ENCODE results near the gene RTL10.
"Not testable (repeated sequence)": the region's sequence is repeated elsewhere in the genome, so short reads cannot be mapped to it uniquely, and the experiment has no call there.

The RTL10 gene

DNA sequence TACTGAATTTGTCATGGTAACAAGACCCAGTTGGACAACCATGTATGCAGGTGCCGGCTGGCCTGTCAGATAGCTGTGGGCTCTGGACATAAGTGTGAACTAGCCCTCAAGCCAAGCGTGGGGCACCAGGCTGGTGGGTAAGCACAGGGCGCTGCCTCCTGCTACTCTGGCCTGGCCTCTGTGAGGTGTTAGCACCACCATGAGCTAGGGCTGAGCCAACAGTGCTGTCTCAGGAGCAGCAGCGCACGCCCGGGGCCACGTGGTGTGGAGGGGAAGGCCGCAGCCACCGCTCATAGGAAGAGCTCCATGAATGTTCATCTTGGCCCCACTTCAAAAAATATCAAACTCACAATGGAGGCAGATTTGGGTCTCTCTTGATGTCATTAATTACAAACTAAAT lies 35.3 kb upstream of the RTL10 start:
- DNase-seq (ENCODE audit: low read depth) = no peak

GRCh38 chr22:19888131-19888746 lies 33.6 kb upstream of the RTL10 start:
- no peak for DNase-seq (ENCODE audit: low read depth)

- DNase-seq (ENCODE audit: low read depth) = no peak
Measured at GRCh38 chr22:19887256-19887985, 32.7 kb upstream of the RTL10 start.

DNA sequence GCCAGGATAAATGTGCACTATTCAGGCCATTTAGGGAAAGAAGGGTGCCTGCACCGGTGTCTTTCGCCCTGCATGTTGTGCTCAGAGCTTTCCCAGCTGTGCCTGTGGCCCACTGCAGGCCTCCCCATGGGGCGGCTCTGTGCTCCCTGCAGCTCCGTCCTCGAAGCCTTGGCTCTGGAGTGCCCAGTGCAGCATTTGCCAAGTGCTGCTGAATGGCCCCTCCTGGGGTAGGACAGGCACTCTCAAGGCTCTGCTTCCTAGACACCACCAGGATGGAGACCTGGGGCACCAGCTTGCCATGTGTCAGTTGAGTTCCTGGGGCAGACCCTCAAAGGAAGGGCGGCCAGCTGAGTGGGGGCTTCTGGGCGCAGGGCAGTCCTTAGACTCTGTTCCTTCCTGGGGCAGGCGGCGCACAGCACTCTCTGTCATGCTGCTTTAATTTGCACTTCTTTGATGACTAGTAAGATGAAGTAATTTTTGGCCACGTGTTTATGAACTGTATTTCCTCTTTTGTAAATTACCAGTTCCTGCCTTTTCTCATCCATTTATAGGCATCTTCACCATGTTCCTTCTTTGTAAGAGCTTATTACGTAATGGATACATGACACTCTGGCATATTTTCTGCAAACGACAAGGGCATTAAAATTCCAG lies 32.1 kb upstream of the RTL10 start:
- DNase-seq (ENCODE audit: low read depth) = peak; percentile 90

DNA sequence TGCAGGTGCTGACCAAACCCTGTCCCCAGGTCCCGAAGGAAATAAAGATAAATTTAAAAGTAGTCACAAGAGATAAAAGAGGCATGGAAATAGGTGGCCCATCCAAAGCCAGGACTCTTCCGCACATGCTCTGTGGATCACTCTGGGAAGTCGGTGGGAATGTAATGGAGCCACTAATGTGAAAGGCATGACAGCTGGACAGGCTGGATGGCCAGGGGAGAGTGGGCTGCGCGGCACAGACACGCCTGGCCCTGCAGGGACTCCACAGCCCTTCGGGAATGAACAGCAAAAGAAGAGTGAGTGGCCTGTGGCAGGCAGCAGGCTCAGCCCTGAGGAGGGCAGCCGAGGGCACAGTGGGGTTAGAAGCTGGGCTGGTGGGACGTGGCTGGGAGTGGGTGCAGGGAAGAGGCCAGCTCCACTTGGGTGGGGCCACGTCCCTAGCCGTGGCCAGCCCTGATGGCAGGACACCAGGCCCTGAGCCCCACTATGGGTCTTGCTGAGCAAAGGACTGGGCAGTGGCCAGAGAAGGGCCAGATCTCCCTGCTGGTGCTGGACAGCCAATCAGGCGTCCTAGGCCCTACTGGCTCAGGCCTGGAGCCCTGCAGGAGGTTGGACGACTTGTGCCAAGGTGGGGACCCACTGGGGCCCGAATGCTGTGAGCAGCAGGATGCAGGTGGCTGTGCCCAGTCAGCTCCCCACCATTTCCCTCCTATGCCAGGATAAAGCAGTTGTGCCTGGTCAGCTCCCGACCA lies 31.3 kb upstream of the RTL10 start:
- peak; percentile 42 for DNase-seq (ENCODE audit: low read depth)

DNA sequence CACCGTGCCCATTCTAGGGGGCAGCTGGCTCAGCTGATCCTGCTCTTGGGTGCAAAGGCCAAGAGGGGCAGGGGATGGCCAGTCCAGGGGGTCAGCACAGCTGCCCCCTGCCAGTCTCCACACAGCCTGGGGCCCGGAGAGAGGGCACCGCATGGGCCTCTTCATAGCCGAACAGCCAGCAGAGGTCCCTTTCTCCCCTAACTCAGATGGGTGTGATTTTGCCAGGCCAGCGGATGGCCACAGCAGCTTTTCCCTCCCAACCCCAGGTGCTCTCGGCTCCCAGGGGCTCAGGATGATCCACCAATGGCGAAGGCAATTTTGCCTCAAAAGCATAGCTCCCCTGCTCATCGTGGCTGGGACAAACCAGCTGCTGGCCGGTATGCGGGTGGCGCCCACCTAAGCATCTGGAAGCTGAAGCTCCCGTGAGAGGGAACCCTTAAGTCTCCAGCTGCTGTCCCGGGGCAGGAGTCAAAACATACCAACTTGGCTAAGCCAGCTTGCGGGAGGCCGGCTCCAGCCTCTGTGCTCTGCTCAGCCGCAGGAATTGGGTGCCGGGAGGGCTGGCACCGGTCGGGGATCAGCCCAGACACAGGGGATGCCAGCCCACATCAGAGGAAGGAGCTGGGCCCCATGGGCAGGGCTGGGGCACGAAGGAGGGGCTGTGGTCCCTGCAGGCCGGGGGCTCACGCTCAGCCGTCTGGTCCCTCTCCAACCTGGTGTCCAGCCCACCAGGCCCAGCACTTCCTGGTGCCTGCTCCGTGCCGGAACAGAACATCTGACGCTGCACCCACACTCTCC lies 30.5 kb upstream of the RTL10 start:
- no peak for DNase-seq (ENCODE audit: low read depth)

- no peak for DNase-seq (ENCODE audit: low read depth)
Measured at GRCh38 chr22:19884161-19884953, 29.7 kb upstream of the RTL10 start.

GRCh38 chr22:19883446-19883845 lies 28.8 kb upstream of the RTL10 start:
- DNase-seq (ENCODE audit: low read depth) = not testable (repeated sequence)

GRCh38 chr22:19882446-19883381 lies 28.0 kb upstream of the RTL10 start:
- DNase-seq (ENCODE audit: low read depth) = no peak

- DNase-seq (ENCODE audit: low read depth) = peak; percentile 99
Measured at GRCh38 chr22:19880786-19881569, 26.3 kb upstream of the RTL10 start.

GRCh38 chr22:19879992-19880785 lies 25.5 kb upstream of the RTL10 start:
- no peak for DNase-seq (ENCODE audit: low read depth)

- peak; percentile 19 for DNase-seq (ENCODE audit: low read depth)
Measured at GRCh38 chr22:19879643-19879991, 24.9 kb upstream of the RTL10 start.

DNA sequence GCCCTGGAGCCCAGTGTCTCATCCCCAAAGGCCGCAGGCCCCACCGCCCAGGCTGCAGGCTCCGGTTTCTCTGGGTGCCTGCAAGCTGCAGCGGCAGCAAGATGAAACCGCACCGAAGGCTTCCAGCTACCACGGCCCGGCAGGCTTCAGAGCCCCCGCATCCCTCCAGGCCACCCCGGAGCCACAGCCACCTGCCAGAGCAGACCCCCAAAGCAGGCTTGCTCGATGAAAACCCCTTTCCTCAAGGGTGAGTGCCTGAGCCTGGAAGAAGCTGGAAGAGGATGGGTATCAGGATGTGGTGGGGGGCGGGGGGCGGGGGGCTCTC lies 24.5 kb upstream of the RTL10 start:
- no peak for DNase-seq (ENCODE audit: low read depth)

DNA sequence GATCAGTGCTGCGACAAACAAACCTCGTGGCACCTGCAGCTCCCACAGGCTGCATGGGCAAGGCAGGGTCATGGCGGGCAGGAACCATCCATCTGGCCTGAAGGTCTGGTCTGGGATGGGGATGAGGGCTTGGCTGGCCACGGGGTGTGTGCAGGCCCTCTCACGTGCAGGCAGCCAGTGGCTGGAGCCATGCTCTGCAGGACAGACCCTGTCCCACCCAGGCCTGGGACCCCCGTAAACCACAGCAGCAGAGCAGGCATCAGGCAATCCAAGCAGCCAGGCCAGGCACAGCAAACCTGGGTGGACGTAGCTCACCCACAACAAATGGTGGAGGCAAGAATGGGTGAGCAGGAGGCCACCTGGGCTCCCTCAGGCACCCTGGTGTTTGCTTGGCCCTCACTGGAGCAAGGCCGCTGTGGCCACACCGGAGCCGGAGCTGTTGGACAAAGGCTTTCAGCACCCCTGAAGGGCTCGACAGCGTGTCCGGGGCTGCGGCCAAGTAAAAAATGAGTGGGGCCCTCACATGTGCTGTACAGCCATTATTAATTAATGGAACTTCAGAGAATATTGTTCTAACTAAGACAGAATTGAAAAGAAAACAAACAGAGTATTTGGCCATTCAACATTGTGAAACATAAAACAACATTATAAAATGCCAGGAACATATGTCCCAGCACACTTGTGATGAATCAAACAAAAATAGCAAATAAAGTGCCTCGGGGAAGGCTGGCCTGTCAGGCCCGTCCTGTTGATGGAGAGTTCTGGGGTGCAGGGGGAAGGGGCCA lies 24.0 kb upstream of the RTL10 start:
- DNase-seq (ENCODE audit: low read depth) = peak; percentile 88

- DNase-seq (ENCODE audit: low read depth) = peak; percentile 79
Measured at GRCh38 chr22:19877626-19878339, 23.1 kb upstream of the RTL10 start.

DNA sequence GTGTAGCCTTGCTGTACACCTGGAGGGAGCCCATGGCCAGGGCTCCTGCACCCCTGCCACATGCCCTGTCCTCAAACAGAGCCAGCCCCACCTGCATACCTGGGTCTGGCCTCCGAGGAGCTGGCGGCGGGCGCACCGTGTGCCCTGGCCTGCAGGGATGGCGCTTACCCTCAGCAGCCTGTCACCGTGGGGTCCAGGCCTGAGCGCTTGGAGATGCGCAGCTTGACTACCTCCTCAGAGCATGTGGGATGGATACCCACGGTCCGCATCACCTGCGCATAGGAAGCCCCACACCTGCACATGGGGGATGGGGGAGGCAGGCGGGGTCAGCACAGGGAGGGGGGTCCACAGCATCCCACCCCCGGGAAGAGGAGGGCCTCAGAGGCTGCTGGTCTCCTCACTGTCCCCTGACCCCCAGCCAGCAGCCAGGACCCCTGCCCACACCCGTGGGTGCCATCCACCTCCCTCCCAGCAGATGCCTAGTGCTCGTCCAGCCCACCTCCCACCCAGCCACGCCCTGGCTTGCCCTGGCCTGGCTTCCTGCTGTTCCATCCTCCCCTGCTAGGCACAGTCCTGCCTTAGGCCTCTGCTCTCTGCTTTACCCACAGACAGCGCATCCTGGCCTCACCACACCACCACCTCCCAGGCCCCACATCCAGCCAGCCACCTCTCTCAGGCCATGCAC lies 22.4 kb upstream of the RTL10 start:
- DNase-seq (ENCODE audit: low read depth) = no peak
